Retinal pigment epithelial cell (primary cell): Measurements from ENCODE around the gene MELTF.

Experiments
- DNase-seq: peaks from one replicate; pipeline ENCODE4 v3.0.0-alpha.2; 2010; ENCODE audit warnings: low read depth
- H3K4me3 ChIP-seq: 2 replicates; pipeline ENCODE4 v1.5.1; 2011; ENCODE audit warnings: mild to moderate bottlenecking, low read length, control low read depth, moderate library complexity
- TF ChIP-seq, protein P1 (sequence below): conservative IDR thresholded peaks from 2 replicates; pipeline ENCODE4 v1.5.1; 2011; ENCODE audit warnings: low read depth, low read length, control low read depth, inconsistent platforms

MELTF gene

DNA sequence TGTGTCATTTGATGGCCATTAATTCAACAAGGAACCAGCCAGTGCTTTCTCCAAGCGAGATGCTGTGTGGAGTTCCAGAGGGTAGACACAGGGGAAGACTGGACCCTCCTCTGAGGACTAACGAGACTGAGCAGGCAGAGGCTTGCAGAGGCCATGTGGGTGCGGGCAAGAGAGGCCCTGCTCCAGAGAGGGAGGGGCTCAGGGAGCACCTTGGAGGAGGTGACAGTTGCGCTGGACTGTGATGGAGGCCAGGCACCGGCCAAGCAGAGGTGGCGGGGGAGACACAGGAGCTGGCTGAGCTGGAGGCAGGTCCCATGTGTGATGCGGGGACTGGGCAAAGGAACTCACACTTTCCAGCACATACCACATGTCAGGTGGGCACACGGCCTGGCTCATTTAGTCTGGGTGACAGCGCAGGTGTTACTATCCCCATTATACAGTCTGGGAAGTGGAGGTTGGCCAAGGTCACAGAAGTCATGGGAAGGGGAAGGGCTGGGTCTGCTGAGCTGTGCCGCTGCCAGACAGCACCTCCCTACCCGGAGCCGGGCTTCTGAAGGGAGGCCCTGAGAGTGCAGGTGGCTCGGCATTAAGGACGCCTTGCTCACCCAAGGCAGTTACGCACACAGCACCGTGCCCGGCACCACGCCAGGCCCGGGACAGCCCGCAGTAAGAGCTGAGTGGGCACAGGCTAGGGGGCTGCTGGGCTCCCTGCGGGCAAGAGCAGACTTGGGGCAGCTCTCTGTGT lies 3.7 kb downstream of the MELTF start:
- no peak overlapping the region for H3K4me3 ChIP-seq
- TF ChIP-seq, protein P1, sequence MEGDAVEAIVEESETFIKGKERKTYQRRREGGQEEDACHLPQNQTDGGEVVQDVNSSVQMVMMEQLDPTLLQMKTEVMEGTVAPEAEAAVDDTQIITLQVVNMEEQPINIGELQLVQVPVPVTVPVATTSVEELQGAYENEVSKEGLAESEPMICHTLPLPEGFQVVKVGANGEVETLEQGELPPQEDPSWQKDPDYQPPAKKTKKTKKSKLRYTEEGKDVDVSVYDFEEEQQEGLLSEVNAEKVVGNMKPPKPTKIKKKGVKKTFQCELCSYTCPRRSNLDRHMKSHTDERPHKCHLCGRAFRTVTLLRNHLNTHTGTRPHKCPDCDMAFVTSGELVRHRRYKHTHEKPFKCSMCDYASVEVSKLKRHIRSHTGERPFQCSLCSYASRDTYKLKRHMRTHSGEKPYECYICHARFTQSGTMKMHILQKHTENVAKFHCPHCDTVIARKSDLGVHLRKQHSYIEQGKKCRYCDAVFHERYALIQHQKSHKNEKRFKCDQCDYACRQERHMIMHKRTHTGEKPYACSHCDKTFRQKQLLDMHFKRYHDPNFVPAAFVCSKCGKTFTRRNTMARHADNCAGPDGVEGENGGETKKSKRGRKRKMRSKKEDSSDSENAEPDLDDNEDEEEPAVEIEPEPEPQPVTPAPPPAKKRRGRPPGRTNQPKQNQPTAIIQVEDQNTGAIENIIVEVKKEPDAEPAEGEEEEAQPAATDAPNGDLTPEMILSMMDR: no peak

DNA sequence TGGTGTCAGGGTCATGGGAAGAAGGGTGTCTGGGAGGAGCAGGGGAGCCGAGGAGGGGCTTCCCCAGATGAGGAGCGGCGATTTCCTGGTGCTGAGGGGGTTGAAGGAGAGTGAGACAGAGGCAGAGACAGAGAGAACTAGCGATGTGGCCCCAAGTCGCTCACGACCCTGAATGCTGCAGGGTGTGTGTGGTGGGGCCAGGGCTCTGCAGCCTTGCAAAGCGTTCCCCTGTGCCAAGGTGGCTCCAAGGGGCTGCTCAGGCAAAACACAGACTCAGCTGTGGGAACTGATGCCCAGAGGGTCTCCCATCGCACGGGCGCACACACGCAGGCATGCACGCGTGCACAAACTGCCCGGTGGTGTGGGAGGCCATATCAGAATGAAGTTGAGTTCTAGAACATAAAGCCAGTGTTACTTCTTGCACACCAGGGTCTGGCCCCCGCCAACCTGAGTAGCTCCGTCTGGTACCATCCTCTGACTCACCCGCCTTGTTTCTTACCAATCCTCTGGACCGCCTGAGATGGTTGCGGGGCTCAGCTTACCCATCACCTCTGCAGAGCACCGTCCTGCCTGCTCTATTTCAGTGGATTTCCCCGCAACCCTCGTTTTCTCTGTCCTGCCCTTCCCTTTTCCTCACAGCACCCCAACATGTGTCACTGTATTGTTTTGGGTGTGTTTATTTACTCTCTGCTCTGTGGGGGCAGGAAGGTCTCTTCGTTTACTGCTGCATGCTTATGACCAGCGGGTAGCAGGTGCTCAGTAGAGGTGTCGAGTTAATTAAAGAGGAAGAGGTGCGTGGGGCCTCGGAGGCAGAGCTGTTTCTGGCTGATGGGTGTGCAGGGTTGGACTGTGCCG lies 4.5 kb downstream of the MELTF start:
- no peak for DNase-seq
- TF ChIP-seq, protein P1: no peak
- H3K4me3 ChIP-seq: no peak overlapping the region

More for the DNA sequence above, 3.7 kb downstream of the MELTF start:
- DNase-seq: no peak

DNA sequence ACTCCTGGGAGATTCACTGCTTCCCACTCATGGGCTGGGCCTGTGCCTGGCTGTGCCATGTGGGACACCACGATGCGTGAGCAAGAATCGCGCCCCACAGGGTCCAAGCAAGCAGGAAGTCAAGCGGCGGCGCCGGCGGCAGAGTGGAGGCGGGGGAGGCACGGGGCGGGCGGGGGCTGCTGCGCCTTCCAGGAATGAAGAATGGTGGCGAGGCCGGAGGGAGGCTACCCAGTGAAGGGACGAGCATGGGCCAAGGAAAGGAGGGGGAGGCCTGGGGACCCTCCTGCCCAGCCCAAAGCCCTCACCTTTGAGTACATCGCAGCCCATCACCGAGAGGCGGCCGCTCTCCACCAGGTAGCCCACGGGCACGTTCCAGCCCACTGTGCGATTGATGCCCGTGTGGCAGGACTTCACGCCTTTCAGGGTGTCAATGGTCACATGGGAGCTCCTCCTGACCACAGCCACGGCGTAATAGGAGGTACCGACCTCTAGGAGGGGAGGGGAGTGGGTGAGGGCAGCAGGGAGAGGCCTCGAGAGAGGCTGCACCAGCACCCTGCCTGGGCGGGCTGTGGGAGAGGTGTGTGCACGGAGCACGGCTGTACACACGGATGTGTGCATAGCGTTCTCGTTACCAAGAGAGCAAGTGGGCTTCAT lies 5.5 kb downstream of the MELTF start:
- DNase-seq: no peak
- H3K4me3 ChIP-seq: no peak overlapping the region
- TF ChIP-seq, protein P1: no peak

DNA sequence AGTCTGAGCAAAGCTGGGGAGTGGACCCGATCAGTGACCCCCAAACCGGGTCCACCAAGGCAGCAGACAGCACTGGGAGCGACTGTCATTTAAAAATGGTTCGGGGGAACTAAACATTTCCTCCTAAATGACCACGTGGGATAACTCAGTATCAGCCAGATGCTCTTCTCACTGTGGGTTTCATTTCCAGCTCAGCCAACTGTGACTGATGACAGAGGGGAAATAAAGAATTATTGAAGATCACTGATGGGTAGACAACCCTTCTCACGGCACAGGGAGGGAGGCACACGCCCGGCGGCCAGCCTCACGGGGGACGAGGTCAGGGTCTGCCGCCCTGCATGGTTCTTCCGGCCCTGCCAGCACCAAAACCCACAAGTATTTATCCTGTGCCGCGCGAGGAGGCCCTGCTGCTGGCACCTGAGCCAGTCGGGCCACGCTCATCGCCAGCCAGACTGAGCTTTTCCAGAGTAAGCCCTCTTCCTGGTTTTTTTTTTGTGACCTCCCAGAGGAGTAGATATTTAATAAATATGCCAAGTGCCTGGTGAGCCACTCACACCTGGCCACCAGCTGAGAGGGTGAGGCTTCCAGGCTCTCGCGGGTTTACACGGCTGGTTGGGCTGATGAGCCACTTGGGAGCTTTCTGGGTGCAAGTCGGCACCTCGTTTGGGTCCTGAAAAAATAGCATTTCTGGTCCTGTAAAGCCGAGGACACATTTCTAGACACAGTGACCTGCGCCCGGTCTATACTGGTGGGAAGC lies 6.2 kb downstream of the MELTF start:
- TF ChIP-seq, protein P1: no peak
- DNase-seq: no peak
- no peak overlapping the region for H3K4me3 ChIP-seq

DNA sequence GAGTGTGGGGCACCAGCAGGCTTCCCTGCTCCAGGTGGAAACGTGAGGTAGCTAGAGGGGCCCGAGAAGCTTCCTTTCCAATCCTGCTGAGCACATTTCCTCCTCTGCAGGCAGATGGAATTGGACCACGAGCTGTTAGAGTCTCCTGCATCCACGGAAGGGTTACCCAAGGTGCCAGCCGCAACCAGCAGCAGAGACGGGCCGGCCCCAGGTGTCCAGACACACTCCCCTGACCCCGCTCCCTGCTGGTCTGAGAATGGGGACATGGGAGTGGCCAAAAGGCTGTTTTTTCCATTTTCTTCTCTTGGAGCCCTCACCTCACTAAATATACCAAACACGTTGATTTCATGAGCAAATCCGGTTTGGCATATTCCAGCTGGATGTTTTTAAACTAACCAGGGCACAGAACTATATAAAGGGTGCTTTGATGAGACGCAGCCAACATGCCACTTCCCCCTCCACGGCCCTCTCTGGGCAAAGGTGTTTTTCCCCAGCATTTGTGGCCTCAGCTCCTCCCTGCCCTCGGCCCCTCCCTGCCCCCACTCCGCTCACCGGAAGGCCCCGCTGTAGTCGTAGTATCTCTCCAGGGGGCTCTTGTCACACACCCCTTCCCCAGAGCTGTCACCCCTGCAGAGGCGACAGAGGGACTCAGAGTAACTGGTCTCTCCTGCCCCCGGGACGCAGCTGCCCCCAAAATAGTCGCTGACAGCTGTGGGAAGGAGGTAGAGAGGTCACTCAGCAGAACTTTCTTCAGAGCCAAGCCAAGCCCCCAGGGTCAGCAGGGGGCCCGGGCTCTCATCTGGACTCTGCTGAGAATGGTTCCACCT lies 7.0 kb downstream of the MELTF start:
- no peak for DNase-seq
- no peak overlapping the region for H3K4me3 ChIP-seq
- TF ChIP-seq, protein P1: no peak
